Measurements from ENCODE around the gene MAP3K1. TPM values are rescaled to one million over a fixed set of nuclear protein-coding genes. Genes with fewer than 3 reads are reported as not detected.

MAP3K1 gene
- total RNA-seq, 1 experiment from 2014 or later = 8.5 TPM

DNA sequence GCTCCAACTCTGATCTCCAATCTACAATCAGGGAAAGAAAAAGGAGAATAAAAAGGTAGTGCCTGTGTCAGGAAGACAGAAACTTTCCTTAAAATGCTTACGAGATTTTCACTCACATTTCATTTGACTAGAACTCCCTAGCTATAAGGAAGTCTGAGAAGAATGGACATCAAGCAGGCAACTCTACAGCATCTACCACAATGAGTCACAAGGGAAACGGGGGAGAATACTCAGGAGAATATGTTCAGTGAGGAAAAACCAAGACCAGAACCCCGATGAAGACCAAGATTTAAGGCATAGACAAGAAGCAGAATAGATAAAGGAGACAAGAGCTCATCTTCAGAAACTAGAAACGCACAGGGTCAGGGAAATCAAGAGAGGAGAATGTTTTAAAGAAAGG is 85.0 kb downstream of the MAP3K1 start:
- no peak overlapping the region for H2AFZ ChIP-seq (ENCODE audit: low read depth, low read length, poor library complexity, severe bottlenecking)
- H3K27me3 ChIP-seq (ENCODE audit: insufficient read depth, low read length) = no peaks in the 10 kb centered on the region
- no peaks in the 10 kb centered on the region for H4K20me1 ChIP-seq (ENCODE audit: insufficient read depth)
- no peaks in the 10 kb centered on the region for H3K36me3 ChIP-seq (ENCODE audit: control insufficient read depth in 1 of 2, insufficient read depth in 2 of 2, low read length in 2 of 2)
- POLR2A ChIA-PET = no interaction called here
- no peak overlapping the region for H3K9ac ChIP-seq (ENCODE audit: low read length)
- no peak overlapping the region for H3K4me2 ChIP-seq (ENCODE audit: low read length)
- DNase-seq (ENCODE audit: low read depth, low spot score) (no peak), ATAC-seq (peak; percentile 20; the same call in 1 of the 2 replicates)
- no TSS peak for BruUV-seq (replicated peaks)
- no peaks in the 10 kb centered on the region; a peak in 1 of 4 replicates for H3K9me3 ChIP-seq (ENCODE audit: control insufficient read depth in 1 of 2, insufficient read depth in 1 of 2, low read depth in 1 of 2, low read length in 2 of 2)
- no peaks in the 10 kb centered on the region for H3K79me2 ChIP-seq (ENCODE audit: insufficient read depth, low read length)
- no peak overlapping the region for H3K4me3 ChIP-seq (replicated peaks in 1 of 2; ENCODE audit: low read depth in 1 of 2, low read length in 2 of 2)
- intact Hi-C loops (cut with micrococcal nuclease) = loop anchor here (2.0 to 5.0 kb wide), 3 partner anchors 182 to 1562 kb away; partner anchors contain the start of gene PLK2
- no peaks in the 10 kb centered on the region for H3K4me1 ChIP-seq (ENCODE audit: control insufficient read depth in 1 of 2, insufficient read depth in 2 of 2, low read length in 2 of 2)
- H3K9me2 ChIP-seq (ENCODE audit: insufficient read depth) = no peaks in the 10 kb centered on the region
- RAD21 ChIA-PET (ENCODE audit: low non-redundant PET in 1 of 2, low total read pairs in 2 of 2, uncharacterized antibody in 2 of 2, unreplicated experiment in 2 of 2) = interaction anchor here in 1 of 2 experiments (0.7 to 1.2 kb wide), 2 partner anchors 238 to 630 kb away, joined by 4 read pairs; no protein-coding TSS in a partner anchor
- no peak overlapping the region for H3K27ac ChIP-seq (ENCODE audit: low read depth, low read length)
- no peak for TF ChIP-seq ELF1 (IDR thresholded peaks at IDR 0.05; ENCODE audit: borderline replicate concordance, low read depth)
- TF ChIP-seq, protein P1, sequence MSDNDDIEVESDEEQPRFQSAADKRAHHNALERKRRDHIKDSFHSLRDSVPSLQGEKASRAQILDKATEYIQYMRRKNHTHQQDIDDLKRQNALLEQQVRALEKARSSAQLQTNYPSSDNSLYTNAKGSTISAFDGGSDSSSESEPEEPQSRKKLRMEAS (IDR thresholded peaks at IDR 0.05) = no peak
- no peak for TF ChIP-seq ZFX (IDR thresholded peaks at IDR 0.05)
- TF ChIP-seq EGR1 (IDR thresholded peaks at IDR 0.05; ENCODE audit: low read depth) = no peak
- TF ChIP-seq, protein P2, sequence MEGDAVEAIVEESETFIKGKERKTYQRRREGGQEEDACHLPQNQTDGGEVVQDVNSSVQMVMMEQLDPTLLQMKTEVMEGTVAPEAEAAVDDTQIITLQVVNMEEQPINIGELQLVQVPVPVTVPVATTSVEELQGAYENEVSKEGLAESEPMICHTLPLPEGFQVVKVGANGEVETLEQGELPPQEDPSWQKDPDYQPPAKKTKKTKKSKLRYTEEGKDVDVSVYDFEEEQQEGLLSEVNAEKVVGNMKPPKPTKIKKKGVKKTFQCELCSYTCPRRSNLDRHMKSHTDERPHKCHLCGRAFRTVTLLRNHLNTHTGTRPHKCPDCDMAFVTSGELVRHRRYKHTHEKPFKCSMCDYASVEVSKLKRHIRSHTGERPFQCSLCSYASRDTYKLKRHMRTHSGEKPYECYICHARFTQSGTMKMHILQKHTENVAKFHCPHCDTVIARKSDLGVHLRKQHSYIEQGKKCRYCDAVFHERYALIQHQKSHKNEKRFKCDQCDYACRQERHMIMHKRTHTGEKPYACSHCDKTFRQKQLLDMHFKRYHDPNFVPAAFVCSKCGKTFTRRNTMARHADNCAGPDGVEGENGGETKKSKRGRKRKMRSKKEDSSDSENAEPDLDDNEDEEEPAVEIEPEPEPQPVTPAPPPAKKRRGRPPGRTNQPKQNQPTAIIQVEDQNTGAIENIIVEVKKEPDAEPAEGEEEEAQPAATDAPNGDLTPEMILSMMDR (IDR thresholded peaks at IDR 0.05 in 2 of 3, conservative IDR thresholded peaks at IDR 0.05 in 1 of 3; ENCODE audit: borderline replicate concordance in 1 of 3, insufficient read depth in 1 of 3, low read depth in 2 of 3, low read length in 2 of 3) = no peak
- no peak for TF ChIP-seq EZH2phosphoT487 (IDR thresholded peaks at IDR 0.05; ENCODE audit: borderline replicate concordance)
- no peak for TF ChIP-seq TCF7L2 (IDR thresholded peaks at IDR 0.05; ENCODE audit: borderline replicate concordance, extremely low read depth, insufficient read depth, insufficient read length)
- TF ChIP-seq SRF (IDR thresholded peaks at IDR 0.05; ENCODE audit: low read depth) = no peak
- TF ChIP-seq EZH2 (IDR thresholded peaks at IDR 0.05) = no peak
- CTCF ChIA-PET = interaction anchor here (0.7 to 5.0 kb wide), 7 partner anchors 18 to 630 kb away, joined by 3 to 37 read pairs (median 4); no protein-coding TSS in a partner anchor
